Measurements from ENCODE around the gene C11orf68. TPM values are rescaled to one million over a fixed set of nuclear protein-coding genes. Genes with fewer than 3 reads are reported as not detected.

The C11orf68 gene
- total and polyA plus RNA-seq, 9 of the 15 experiments (the other 6 are each of a cell fraction or from before 2014, with no cell fraction given): 3.6 to 35.9 (median 12.8) TPM

- TF ChIP-seq ETV6 (IDR thresholded peaks at IDR 0.05; ENCODE audit: borderline replicate concordance in 1 of 2, low read depth in 2 of 2, low read length in 1 of 2): 0 out of 4 replicates have a peak, but pooled peaks have one; percentile 11 to 27
- TF ChIP-seq ETV6 (CRISPR knock-in tag; IDR thresholded peaks at IDR 0.05; ENCODE audit: borderline replicate concordance): no peak
- no peak for TF ChIP-seq JUND (IDR thresholded peaks at IDR 0.05; ENCODE audit: borderline replicate concordance, low read depth, low read length)
- no peak for TF ChIP-seq JUND (tag; IDR thresholded peaks at IDR 0.05; ENCODE audit: borderline replicate concordance, low read depth, low read length)
- no peak for TF ChIP-seq TBP (optimal IDR thresholded peaks at IDR 0.05; ENCODE audit: low read depth, low read length)
- no peak for TF ChIP-seq CBX2 (IDR thresholded peaks at IDR 0.05; ENCODE audit: insufficient read depth, low read length, poor library complexity, severe bottlenecking)
- TF ChIP-seq CHD7 (IDR thresholded peaks at IDR 0.05; ENCODE audit: low read depth, low read length): peak; percentile 73
- peak; percentile 72 for TF ChIP-seq RBFOX2 (IDR thresholded peaks at IDR 0.05; ENCODE audit: low read depth, low read length)
- no peak for TF ChIP-seq PTTG1 (tag; IDR thresholded peaks at IDR 0.05; ENCODE audit: low read depth)
- peak; percentile 13; the same call in 1 of the 2 replicates for TF ChIP-seq GTF2E2 (tag; IDR thresholded peaks at IDR 0.05)
- TF ChIP-seq CC2D1A (IDR thresholded peaks at IDR 0.05): no peak
- no peak for TF ChIP-seq ZNF316 (IDR thresholded peaks at IDR 0.05)
- TF ChIP-seq ZNF311 (CRISPR knock-in tag; IDR thresholded peaks at IDR 0.05): no peak
- TF ChIP-seq ID3 (CRISPR knock-in tag; IDR thresholded peaks at IDR 0.05): no peak
- 0 out of 2 replicates have a peak, but pooled peaks have one; percentile 37 for TF ChIP-seq ID3 (tag; IDR thresholded peaks at IDR 0.05)
Observed at GRCh38 chr11:65891219-65892136, 27.4 kb downstream of the C11orf68 start (continued).
